HG03457 (cell line): ENCODE measurements around the gene LPCAT2.
"Not testable (repeated sequence)": the region's sequence is repeated elsewhere in the genome, so short reads cannot be mapped to it uniquely, and the experiment has no call there.

Experiments
- ATAC-seq: cut with Tn5 transposase; IDR thresholded peaks from one replicate; pipeline ENCODE4 v1.9.1; 2021; ENCODE audit warnings: moderate number of reproducible peaks; ENCODE audit not compliant: unreplicated experiment

Gene LPCAT2

GRCh38 chr16:55577887-55578286 is 69.0 kb downstream of the LPCAT2 start:
- no peak for ATAC-seq

GRCh38 chr16:55585631-55586030 is 76.8 kb downstream of the LPCAT2 start:
- no peak for ATAC-seq

DNA sequence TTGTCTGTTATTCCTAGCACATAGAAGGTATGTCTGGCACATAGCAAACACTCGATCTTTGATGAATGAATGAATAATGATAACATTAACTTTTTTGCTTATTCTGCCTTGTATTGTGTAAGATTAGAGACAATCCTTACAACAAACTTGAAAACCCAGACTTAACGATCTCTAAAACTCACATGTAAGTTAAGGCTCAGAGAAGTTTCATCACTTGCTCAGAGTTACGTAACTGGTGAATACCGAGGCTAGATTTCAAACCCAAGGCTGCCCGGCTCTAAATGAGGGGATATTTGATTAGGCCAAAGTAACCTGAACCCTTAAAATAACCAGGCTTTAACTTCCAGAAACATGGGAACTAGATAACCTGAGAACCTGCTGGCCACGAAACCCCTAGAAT is 79.9 kb downstream of the LPCAT2 start:
- ATAC-seq, result no peak

DNA sequence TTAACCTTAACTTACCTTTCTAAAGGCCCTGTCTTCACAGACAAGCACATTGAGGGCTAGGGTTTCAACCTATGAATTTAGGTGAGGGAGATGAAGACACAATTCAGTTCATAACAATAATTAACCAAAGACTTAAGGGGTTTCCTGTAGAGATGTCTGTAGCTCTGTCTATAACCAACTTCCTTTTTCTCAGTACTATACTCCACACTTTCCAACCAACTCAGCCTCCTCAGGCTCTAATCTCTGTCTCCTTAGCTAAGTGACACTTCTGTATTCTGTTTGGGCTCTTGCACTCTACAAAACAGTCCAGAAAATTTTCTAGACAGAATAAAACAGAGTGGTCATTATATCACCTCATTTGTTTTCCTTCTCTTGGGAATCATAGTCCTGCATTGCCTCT is 83.4 kb downstream of the LPCAT2 start:
- ATAC-seq, result no peak

DNA sequence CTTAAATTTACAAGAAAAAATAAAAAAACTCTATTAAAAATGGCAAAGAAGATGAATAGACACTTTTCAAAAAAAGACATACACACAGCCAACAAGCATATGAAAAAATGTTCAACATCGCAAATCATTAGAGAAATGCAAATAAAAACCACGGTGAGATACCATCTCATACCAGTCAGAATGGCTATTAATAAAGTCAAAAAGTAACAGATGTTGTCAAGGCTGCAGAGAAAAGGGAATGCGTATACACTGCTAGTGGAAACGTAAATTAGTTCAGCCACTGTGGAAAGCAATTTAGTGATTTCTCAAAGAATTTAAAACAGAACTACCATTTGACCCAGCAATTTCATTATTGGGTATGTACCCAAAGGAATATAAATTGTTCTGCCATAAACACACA is 89.1 kb downstream of the LPCAT2 start:
- ATAC-seq, result no peak

DNA sequence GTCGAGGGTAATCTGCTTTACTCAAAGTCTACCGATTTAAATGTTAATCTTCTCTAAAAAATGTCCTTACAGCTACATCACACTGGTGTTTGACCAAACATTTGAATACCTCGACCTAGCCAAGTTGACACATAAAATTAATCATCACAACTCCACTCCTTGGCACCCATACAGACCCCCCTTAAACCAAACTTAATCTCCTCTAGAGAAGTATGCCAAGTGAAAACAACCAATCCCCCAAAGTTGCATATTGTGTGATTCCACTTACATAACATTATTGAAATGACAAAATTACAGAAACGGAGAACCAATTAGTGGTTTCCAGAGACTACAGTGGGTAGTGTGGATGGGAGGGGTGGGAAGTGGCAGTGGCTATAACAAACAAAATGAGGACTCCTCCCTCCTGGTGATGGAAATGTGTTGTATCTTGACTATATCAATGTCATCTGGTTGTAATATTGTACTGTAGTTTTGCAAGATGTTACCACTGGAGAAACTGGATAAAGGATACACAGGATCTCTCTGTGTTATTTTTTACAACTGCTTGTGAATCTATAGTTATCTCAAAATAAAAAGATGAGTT is 97.0 kb downstream of the LPCAT2 start:
- no peak for ATAC-seq

- ATAC-seq, result no peak
Measured at GRCh38 chr16:55613613-55614335, 104.9 kb downstream of the LPCAT2 start.

GRCh38 chr16:55615071-55615470 is 106.2 kb downstream of the LPCAT2 start:
- ATAC-seq, result no peak

GRCh38 chr16:55615670-55616069 is 106.8 kb downstream of the LPCAT2 start:
- not testable (repeated sequence) for ATAC-seq

GRCh38 chr16:55621771-55622170 is 112.9 kb downstream of the LPCAT2 start:
- no peak for ATAC-seq

- ATAC-seq, result no peak
Measured at GRCh38 chr16:55622272-55622671, 113.4 kb downstream of the LPCAT2 start.

DNA sequence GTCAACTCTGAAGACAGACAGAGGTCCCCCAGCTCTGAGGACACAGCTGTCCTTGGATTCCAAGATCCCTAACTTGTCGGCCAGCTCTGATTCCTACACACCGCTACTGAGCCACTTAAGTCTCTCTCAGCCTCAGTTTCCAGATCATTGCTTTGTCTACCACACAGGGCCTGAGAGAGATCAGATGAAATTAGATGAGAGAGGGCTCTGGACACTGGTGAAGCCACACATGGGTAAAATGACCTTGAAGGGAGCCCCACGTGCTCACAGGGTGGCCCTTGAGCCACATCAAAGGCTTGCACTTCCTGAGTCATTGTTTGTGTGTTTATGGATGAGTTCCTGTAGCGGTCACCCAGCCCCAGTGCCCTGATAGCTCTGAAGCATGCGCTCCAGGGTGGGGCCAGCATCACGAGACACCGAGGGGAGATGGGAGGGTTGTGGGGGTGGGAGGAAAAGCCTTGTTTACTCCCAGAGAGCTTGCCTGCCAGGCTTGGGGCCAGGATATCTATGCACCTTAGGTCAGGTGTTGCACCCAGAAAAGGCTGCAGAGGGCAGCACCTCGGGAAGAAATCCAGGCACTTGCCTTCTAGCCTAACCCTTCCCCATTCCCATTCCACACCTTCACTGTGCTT is 114.2 kb downstream of the LPCAT2 start:
- no peak for ATAC-seq

- ATAC-seq, result no peak
Measured at GRCh38 chr16:55623640-55624039, 114.8 kb downstream of the LPCAT2 start.

- no peak for ATAC-seq
Measured at GRCh38 chr16:55624696-55625095, 115.8 kb downstream of the LPCAT2 start.

DNA sequence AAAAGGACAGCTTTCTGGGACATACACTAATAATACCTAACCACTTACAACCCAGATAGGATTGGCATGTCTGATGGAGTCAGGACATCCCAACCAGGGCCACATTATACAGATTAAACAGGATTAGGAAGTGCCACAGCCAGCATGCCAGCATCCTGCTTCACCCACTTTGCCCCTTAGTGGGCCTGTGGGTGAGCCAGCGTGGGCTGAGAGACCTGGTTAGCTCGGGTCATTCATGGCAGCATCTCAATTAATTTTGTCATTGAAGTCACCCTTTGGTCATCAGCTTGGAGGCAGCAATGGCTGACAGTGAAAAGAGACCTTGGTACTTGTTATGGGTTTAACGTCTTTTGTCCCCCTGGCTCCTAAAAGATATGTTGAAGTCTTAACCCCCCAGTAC is 117.0 kb downstream of the LPCAT2 start:
- no peak for ATAC-seq

DNA sequence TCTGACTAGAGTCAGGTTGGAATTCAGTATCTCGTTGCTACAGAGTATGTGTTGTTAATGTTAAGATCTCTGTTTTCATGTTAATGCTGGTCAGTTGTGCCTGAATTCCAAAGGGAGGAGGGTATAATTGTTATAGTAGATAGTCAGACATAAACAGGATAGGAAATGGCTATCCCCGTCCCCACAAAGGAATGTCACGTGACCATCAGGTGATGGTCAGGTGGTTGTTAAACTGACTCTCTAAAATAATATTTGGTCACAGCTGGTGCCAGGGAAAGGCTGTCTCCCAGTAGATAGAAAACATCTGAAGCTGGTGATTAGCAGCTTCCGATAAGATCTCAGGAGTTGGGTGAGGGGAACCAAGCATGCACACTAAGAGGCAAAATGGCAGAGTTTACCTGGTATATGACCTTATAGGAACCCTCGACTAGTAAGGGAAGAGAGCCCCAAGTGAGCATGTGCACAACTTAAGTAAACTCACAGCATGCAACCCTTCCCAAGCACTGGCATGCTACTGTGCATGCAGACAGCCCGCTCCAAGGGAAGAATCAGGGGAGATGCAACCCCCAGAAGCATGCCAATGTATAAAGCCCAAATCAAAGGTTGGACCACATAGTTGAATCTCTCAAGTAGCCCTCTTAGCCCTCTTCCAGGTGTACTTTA is 119.6 kb downstream of the LPCAT2 start:
- ATAC-seq, result no peak

DNA sequence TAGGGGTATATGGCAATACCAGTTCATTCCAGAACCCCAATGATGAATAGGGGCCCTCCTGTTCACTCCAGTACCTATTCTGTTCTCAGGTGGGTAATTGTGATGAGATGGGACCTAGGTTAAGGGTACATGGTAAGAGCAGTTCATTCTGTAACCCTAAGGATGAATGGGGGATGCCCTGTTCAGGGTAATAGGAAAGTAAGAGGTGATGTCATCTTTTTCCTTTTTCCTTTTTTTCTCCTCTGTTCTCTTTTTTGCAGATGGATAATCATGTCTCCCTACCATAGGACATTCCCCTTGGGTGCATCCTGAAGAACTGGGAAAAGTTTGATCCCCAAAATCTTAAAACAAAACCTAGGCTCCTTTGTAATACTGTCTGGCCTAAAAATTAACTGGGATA is 121.9 kb downstream of the LPCAT2 start:
- no peak for ATAC-seq

DNA sequence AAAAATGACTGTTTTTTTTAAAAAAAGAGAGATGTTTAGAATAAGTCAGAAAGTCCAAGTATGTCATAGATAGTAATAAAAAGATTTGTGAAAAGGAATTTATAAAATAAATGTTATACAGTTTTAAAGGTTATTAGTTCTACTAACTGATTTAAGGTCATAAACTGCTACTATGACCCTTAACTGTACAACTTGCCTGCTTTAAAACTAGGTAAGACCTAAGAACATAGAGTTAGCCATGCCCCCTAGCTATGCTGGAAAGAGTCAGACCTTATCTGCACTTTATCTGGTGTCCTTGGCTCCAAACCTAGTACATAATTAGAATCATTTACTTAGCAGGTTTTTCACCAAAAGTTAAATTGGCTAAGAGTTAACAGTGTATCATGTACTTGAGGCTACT is 123.4 kb downstream of the LPCAT2 start:
- ATAC-seq, result no peak

DNA sequence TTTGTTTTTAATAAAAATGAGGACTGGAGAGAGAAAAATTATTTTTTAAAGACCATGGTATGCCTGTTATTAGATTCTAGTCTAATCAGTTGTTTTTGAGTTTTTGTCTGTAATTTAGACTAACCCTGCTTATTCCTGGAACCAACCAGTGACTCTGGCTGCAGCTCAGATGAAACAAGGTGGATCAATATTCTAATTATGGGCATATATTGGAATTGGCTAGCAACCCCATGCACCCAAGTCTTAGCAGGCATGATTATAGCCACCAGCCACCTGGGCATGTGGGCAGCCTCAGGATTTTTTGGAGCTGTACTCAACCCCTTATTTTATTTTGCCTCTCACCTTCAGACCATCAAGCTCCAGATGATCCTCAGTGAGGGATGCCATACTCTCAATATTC is 125.3 kb downstream of the LPCAT2 start:
- ATAC-seq, result no peak
